ENCODE data around the gene KRTAP10-1. TPM values are rescaled to one million over a fixed set of nuclear protein-coding genes. Genes with fewer than 3 reads are reported as not detected.
A peak's percentile ranks its signal among the peaks of the same experiment; 100 is the strongest.

Gene KRTAP10-1
- total RNA-seq, 1 experiment from 2014 or later: not detected

DNA sequence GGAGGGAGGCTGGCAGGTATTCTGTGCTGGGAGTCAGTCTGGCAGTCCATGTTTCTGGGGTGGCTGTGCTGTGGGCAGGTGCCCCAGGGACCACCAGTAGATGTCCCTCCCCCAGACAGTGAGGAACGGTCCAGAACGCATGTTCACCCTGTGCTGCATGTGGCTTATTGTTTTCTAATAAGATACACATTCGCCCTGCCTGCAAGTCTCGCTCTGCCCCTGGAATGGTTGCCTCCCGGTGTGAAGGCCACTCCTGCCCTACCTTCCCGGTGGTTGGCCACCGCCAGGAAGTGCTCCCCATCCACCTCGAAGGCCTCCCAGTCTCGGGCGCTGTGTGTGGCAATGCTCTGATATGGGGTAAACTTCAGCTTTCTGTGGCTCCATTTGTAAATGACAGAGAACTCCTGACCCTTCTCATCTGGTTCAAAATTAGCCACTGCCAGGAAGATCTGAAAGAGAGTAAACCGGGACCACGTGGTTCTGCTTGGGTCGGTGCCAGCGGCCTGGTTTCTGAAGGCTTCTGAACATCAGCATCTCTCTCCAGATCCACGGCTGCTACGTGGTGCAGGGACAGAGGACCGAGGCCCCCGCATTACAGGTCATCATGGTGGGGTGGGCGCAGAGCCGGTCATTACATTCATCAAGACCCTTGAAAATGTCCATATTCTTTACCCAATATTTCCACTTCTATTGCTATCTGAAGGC, 14.5 kb downstream of the KRTAP10-1 start:
- Histone ChIP-seq H3K4me1 (ENCODE audit: insufficient read depth, low read length) (no peaks in the 10 kb centered on the region), H4K20me1 (ENCODE audit: low read length) (no peaks in the 10 kb centered on the region), H3K9me3 (ENCODE audit: low read length) (peaks cover 8% of the 10 kb centered on the region; the same call in 1 of the 2 replicates), H2AFZ (ENCODE audit: low read length) (no peak overlapping the region), H3K9ac (ENCODE audit: low read length) (no peak overlapping the region), H3K4me2 (ENCODE audit: low read length) (no peak overlapping the region), H3K79me2 (ENCODE audit: low read length) (no peaks in the 10 kb centered on the region), H3K27me3 (ENCODE audit: low read length) (no peaks in the 10 kb centered on the region), H3K9me2 (replicated peaks; ENCODE audit: low read length) (no peaks in the 10 kb centered on the region), H3K36me3 (ENCODE audit: low read depth, low read length) (no peaks in the 10 kb centered on the region; the same call in 1 of the 2 replicates), H3F3A (ENCODE audit: low read length, unreplicated experiment) (no peaks in the 10 kb centered on the region), H3K4me3 (ENCODE audit: low read length) (no peak overlapping the region), H3K27ac (ENCODE audit: low read length) (no peak overlapping the region)
- TF ChIP-seq EZH2 (IDR thresholded peaks at IDR 0.05; ENCODE audit: low read length, unreplicated experiment) (no peak), EZH2phosphoT487 (IDR thresholded peaks at IDR 0.05; ENCODE audit: borderline replicate concordance, low read length) (no peak)
- TF ChIP-seq, protein P1, sequence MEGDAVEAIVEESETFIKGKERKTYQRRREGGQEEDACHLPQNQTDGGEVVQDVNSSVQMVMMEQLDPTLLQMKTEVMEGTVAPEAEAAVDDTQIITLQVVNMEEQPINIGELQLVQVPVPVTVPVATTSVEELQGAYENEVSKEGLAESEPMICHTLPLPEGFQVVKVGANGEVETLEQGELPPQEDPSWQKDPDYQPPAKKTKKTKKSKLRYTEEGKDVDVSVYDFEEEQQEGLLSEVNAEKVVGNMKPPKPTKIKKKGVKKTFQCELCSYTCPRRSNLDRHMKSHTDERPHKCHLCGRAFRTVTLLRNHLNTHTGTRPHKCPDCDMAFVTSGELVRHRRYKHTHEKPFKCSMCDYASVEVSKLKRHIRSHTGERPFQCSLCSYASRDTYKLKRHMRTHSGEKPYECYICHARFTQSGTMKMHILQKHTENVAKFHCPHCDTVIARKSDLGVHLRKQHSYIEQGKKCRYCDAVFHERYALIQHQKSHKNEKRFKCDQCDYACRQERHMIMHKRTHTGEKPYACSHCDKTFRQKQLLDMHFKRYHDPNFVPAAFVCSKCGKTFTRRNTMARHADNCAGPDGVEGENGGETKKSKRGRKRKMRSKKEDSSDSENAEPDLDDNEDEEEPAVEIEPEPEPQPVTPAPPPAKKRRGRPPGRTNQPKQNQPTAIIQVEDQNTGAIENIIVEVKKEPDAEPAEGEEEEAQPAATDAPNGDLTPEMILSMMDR (conservative IDR thresholded peaks at IDR 0.05; ENCODE audit: low read depth, low read length): no peak
- ATAC-seq (no peak), DNase-seq (no peak)
- CTCF ChIA-PET: no interaction called here
- POLR2A ChIA-PET (ENCODE audit: unreplicated experiment): no interaction called here
- BruUV-seq (replicated peaks): no TSS peak
- intact Hi-C loops (cut with micrococcal nuclease): no loop called here

DNA sequence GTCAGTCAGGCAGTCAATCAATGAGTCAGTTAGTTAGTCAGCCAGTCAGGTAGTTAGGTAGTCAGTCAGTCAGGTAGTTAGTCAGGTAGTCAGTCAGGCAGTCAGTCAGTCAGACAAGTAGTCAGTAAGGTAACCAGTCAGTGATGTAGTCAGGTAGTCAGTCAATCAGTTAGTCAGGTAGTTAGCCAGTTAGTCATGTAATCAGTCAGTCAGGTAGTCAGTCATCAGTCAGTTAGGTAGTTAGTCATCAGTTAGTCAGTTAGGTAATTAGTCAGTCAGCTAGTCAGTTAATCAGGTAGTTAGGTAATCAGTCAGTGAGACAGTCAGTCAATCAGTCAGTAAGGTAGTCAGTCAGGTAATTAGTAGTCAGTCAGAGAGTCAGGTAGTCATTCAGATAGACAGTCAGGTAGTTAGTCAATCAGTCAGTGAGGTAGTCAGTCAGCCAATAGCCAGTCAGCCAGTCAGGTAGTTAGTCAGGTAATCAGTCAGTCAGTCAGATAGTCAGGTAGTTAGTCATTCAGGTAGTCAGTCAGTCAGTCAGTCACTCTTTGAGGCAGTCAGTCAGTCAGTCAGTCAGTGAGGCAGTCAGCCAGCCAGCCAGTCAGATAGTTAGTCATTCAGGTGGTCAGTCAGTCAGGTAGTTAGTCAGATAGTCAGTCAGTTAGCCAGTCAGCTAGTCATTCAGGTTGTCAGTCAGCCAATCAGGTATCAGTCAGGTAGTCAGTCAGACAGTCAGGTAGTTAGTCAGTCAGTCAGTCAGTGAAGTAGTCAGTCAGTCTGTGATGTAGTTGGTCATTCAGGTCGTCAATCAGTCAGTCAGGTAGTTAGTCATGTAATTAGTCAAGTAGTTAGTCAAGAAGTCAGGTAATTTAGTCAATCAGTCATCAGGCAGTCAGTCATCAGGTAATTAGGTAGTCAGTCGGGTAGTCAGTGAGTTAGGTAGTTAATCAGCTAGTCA, 15.3 kb downstream of the KRTAP10-1 start:
- DNase-seq (peak; percentile 8), ATAC-seq (no peak)
- H3K36me3 ChIP-seq (ENCODE audit: low read depth, low read length): no peaks in the 10 kb centered on the region; the same call in 1 of the 2 replicates
- H3K27ac ChIP-seq (ENCODE audit: low read length): no peak overlapping the region
- ChIA-PET POLR2A (ENCODE audit: unreplicated experiment) (no interaction called here), CTCF (no interaction called here)
- TF ChIP-seq EZH2phosphoT487 (IDR thresholded peaks at IDR 0.05; ENCODE audit: borderline replicate concordance, low read length) (no peak), EZH2 (IDR thresholded peaks at IDR 0.05; ENCODE audit: low read length, unreplicated experiment) (no peak)
- TF ChIP-seq, protein P1 (conservative IDR thresholded peaks at IDR 0.05; ENCODE audit: low read depth, low read length): no peak
- no peak overlapping the region for H3K4me2 ChIP-seq (ENCODE audit: low read length)
- no peaks in the 10 kb centered on the region for H4K20me1 ChIP-seq (ENCODE audit: low read length)
- H3K4me3 ChIP-seq (ENCODE audit: low read length): no peak overlapping the region
- H3K9me3 ChIP-seq (ENCODE audit: low read length): peaks cover 8% of the 10 kb centered on the region; the same call in 1 of the 2 replicates
- no peak overlapping the region for H3K9ac ChIP-seq (ENCODE audit: low read length)
- H3K27me3 ChIP-seq (ENCODE audit: low read length): no peaks in the 10 kb centered on the region
- no peaks in the 10 kb centered on the region for H3K9me2 ChIP-seq (replicated peaks; ENCODE audit: low read length)
- no peaks in the 10 kb centered on the region for H3F3A ChIP-seq (ENCODE audit: low read length, unreplicated experiment)
- BruUV-seq (replicated peaks): no TSS peak
- H2AFZ ChIP-seq (ENCODE audit: low read length): no peak overlapping the region
- no peaks in the 10 kb centered on the region for H3K79me2 ChIP-seq (ENCODE audit: low read length)
- intact Hi-C loops (cut with micrococcal nuclease): no loop called here
- no peaks in the 10 kb centered on the region for H3K4me1 ChIP-seq (ENCODE audit: insufficient read depth, low read length)
